ENCODE data around the gene CDKN1C. TPM values are rescaled to one million over a fixed set of nuclear protein-coding genes. Genes with fewer than 3 reads are reported as not detected.

Gene CDKN1C
- total and polyA plus RNA-seq, 2 donors from 2014 or later, result 54.8 to 192 TPM

GRCh38 chr11:2863276-2863618 lies 22.3 kb downstream of the CDKN1C start:
- Histone ChIP-seq H3K27ac (ENCODE audit: low read depth in 2 of 2, low read length in 2 of 2) (no peak overlapping the region), H3K4me3 (ENCODE audit: low read length in 3 of 3) (no peak overlapping the region), H3K9me3 (ENCODE audit: control insufficient read depth in 2 of 3, insufficient read depth in 1 of 3, low read length in 3 of 3) (no peaks in the 10 kb centered on the region), H3K9ac (ENCODE audit: low read length in 3 of 3) (no peak overlapping the region), H3K27me3 (ENCODE audit: control insufficient read depth, insufficient read depth, low read length) (no peaks in the 10 kb centered on the region), H3K4me1 (ENCODE audit: control insufficient read depth in 2 of 3, insufficient read depth in 2 of 3, low read depth in 1 of 3, low read length in 3 of 3) (no peaks in the 10 kb centered on the region), H3K36me3 (ENCODE audit: control insufficient read depth in 2 of 3, insufficient read depth in 3 of 3, low read length in 3 of 3) (no peaks in the 10 kb centered on the region)
- FAIRE-seq, result no peak
- intact Hi-C loops (cut with DNase I), result no loop called here
- DNase-seq, result no peak
- TF ChIP-seq CTCF (IDR thresholded peaks at IDR 0.05; ENCODE audit: borderline replicate concordance, extremely low read depth, insufficient read depth), result no peak

- H3K9ac ChIP-seq (ENCODE audit: low read length in 3 of 3), result no peak overlapping the region
- DNase-seq, result peak in 1 of 5 donors; percentile 44
- no peak for FAIRE-seq
- H3K4me1 ChIP-seq (ENCODE audit: control insufficient read depth in 2 of 3, insufficient read depth in 2 of 3, low read depth in 1 of 3, low read length in 3 of 3), result no peaks in the 10 kb centered on the region
- H3K4me3 ChIP-seq (ENCODE audit: low read length in 3 of 3), result no peak overlapping the region
- intact Hi-C loops (cut with DNase I), result no loop called here
- TF ChIP-seq CTCF (IDR thresholded peaks at IDR 0.05; ENCODE audit: borderline replicate concordance, extremely low read depth, insufficient read depth), result no peak
- no peaks in the 10 kb centered on the region for H3K9me3 ChIP-seq (ENCODE audit: control insufficient read depth in 2 of 3, insufficient read depth in 1 of 3, low read length in 3 of 3)
- H3K36me3 ChIP-seq (ENCODE audit: control insufficient read depth in 2 of 3, insufficient read depth in 3 of 3, low read length in 3 of 3), result no peaks in the 10 kb centered on the region
- H3K27me3 ChIP-seq (ENCODE audit: control insufficient read depth, insufficient read depth, low read length), result no peaks in the 10 kb centered on the region
- no peak overlapping the region for H3K27ac ChIP-seq (ENCODE audit: low read depth in 2 of 2, low read length in 2 of 2)
These were observed 22.9 kb downstream of the CDKN1C start for GRCh38 chr11:2862395-2863275.

- intact Hi-C loops (cut with DNase I), result no loop called here
- Histone ChIP-seq H3K27ac (ENCODE audit: low read depth in 2 of 2, low read length in 2 of 2) (no peak overlapping the region), H3K4me1 (ENCODE audit: control insufficient read depth in 2 of 3, insufficient read depth in 2 of 3, low read depth in 1 of 3, low read length in 3 of 3) (no peaks in the 10 kb centered on the region), H3K9ac (ENCODE audit: low read length in 3 of 3) (no peak overlapping the region), H3K36me3 (ENCODE audit: control insufficient read depth in 2 of 3, insufficient read depth in 3 of 3, low read length in 3 of 3) (no peaks in the 10 kb centered on the region), H3K9me3 (ENCODE audit: control insufficient read depth in 2 of 3, insufficient read depth in 1 of 3, low read length in 3 of 3) (no peaks in the 10 kb centered on the region), H3K4me3 (ENCODE audit: low read length in 3 of 3) (no peak overlapping the region), H3K27me3 (ENCODE audit: control insufficient read depth, insufficient read depth, low read length) (no peaks in the 10 kb centered on the region)
- FAIRE-seq, result no peak
- DNase-seq, result no peak
- TF ChIP-seq CTCF (IDR thresholded peaks at IDR 0.05; ENCODE audit: borderline replicate concordance, extremely low read depth, insufficient read depth), result no peak
These were observed 24.9 kb downstream of the CDKN1C start for GRCh38 chr11:2860636-2861035.
